ENCODE results near the gene TBC1D22B. TPM values are rescaled to one million over a fixed set of nuclear protein-coding genes. Genes with fewer than 3 reads are reported as not detected.

Gene TBC1D22B
- total and polyA plus RNA-seq, 9 of the 15 experiments (the other 6 are each of a cell fraction or from before 2014, with no cell fraction given) = 4.8 to 24.2 (median 13.5) TPM

- TF ChIP-seq ZBTB1 (CRISPR knock-in tag; IDR thresholded peaks at IDR 0.05; ENCODE audit: borderline replicate concordance, low read depth) (no peak), ETV1 (tag; conservative IDR thresholded peaks at IDR 0.05; ENCODE audit: low read depth) (peak; percentile 42; the same call in 1 of the 2 replicates), KDM2B (CRISPR knock-in tag; IDR thresholded peaks at IDR 0.05) (0 out of 2 replicates have a peak, but pooled peaks have one; percentile 42), BRD4 (IDR thresholded peaks at IDR 0.05) (no peak), SMARCE1 (IDR thresholded peaks at IDR 0.05) (peak; percentile 87), SMAD4 (CRISPR knock-in tag; conservative IDR thresholded peaks at IDR 0.05) (no peak; the same call in none of the 2 replicates), ZNF780A (CRISPR knock-in tag; IDR thresholded peaks at IDR 0.05) (no peak), COPS2 (conservative IDR thresholded peaks at IDR 0.05) (no peak), FOXJ2 (tag; IDR thresholded peaks at IDR 0.05) (0 out of 2 replicates have a peak, but pooled peaks have one; percentile 4), RBM17 (IDR thresholded peaks at IDR 0.05; ENCODE audit: borderline replicate concordance, low read depth, low read length) (no peak), SAFB2 (IDR thresholded peaks at IDR 0.05; ENCODE audit: borderline replicate concordance, low read depth, low read length, severe bottlenecking) (no peak), ELF4 (CRISPR knock-in tag; IDR thresholded peaks at IDR 0.05) (peak; percentile 59; the same call in 1 of the 2 replicates), LARP7 (IDR thresholded peaks at IDR 0.05) (no peak), TAF7 (tag; IDR thresholded peaks at IDR 0.05) (peak; percentile 34; the same call in 1 of the 2 replicates), FOSL1 (tag; conservative IDR thresholded peaks at IDR 0.05) (peak; percentile 78), YBX1 (IDR thresholded peaks at IDR 0.05) (no peak), L3MBTL2 (IDR thresholded peaks at IDR 0.05) (peak; percentile 41)
- TF ChIP-seq, protein P1, sequence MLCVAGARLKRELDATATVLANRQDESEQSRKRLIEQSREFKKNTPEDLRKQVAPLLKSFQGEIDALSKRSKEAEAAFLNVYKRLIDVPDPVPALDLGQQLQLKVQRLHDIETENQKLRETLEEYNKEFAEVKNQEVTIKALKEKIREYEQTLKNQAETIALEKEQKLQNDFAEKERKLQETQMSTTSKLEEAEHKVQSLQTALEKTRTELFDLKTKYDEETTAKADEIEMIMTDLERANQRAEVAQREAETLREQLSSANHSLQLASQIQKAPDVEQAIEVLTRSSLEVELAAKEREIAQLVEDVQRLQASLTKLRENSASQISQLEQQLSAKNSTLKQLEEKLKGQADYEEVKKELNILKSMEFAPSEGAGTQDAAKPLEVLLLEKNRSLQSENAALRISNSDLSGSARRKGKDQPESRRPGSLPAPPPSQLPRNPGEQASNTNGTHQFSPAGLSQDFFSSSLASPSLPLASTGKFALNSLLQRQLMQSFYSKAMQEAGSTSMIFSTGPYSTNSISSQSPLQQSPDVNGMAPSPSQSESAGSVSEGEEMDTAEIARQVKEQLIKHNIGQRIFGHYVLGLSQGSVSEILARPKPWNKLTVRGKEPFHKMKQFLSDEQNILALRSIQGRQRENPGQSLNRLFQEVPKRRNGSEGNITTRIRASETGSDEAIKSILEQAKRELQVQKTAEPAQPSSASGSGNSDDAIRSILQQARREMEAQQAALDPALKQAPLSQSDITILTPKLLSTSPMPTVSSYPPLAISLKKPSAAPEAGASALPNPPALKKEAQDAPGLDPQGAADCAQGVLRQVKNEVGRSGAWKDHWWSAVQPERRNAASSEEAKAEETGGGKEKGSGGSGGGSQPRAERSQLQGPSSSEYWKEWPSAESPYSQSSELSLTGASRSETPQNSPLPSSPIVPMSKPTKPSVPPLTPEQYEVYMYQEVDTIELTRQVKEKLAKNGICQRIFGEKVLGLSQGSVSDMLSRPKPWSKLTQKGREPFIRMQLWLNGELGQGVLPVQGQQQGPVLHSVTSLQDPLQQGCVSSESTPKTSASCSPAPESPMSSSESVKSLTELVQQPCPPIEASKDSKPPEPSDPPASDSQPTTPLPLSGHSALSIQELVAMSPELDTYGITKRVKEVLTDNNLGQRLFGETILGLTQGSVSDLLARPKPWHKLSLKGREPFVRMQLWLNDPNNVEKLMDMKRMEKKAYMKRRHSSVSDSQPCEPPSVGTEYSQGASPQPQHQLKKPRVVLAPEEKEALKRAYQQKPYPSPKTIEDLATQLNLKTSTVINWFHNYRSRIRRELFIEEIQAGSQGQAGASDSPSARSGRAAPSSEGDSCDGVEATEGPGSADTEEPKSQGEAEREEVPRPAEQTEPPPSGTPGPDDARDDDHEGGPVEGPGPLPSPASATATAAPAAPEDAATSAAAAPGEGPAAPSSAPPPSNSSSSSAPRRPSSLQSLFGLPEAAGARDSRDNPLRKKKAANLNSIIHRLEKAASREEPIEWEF (CRISPR knock-in tag; IDR thresholded peaks at IDR 0.05) = peak; percentile 22; the same call in 1 of the 2 replicates
- TF ChIP-seq, protein P2, sequence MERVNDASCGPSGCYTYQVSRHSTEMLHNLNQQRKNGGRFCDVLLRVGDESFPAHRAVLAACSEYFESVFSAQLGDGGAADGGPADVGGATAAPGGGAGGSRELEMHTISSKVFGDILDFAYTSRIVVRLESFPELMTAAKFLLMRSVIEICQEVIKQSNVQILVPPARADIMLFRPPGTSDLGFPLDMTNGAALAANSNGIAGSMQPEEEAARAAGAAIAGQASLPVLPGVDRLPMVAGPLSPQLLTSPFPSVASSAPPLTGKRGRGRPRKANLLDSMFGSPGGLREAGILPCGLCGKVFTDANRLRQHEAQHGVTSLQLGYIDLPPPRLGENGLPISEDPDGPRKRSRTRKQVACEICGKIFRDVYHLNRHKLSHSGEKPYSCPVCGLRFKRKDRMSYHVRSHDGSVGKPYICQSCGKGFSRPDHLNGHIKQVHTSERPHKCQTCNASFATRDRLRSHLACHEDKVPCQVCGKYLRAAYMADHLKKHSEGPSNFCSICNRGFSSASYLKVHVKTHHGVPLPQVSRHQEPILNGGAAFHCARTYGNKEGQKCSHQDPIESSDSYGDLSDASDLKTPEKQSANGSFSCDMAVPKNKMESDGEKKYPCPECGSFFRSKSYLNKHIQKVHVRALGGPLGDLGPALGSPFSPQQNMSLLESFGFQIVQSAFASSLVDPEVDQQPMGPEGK (CRISPR knock-in tag; IDR thresholded peaks at IDR 0.05; ENCODE audit: borderline replicate concordance) = no peak
These were observed 15.0 kb upstream of the TBC1D22B start (continued) for GRCh38 chr6:37242429-37243052.
